Measurements from ENCODE around the gene DEAF1.

DNA sequence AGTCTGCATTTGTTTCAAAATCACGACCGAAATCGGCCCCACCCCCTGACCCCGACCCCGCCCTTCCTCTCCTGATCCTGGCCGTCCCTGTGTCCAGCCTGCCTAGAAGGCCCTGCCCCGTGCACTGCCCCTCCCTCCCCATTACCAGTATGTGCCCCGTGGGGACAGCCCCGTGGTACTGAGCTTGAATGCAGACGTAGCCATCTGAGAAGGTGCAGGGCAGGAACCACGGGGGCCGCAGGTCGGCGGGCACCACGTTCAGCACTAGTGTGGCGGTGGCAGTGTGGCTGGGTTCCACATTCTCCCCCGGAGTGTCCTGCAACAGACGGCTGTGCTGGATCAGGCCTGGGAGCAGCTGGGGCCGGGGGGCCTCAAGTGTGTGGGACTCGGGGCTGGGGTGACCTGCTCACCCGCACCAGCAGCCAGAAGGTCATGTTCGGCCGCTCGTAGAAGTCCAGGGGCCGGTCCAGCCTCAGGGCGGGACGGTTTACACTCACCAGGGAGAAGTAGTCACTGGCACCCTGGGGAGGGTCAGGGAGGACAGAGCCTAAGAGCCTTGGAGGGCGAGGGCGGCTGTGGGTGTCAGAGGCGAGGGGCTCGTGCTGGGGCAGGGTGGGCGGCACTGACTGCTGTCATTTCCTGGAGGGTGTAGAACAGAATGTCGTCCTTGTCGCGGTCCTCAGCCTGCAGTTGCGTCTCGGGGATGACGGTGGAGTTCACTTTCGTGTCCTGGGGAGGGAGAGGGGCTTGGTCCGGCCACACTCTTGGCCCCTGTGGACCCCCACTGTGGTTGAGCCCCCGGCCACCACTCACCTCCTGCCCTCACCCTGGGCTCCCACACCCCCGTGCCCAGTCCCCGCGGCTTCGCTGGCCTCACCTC lies 73.8 kb downstream of the DEAF1 start:
- TF ChIP-seq, protein P1, sequence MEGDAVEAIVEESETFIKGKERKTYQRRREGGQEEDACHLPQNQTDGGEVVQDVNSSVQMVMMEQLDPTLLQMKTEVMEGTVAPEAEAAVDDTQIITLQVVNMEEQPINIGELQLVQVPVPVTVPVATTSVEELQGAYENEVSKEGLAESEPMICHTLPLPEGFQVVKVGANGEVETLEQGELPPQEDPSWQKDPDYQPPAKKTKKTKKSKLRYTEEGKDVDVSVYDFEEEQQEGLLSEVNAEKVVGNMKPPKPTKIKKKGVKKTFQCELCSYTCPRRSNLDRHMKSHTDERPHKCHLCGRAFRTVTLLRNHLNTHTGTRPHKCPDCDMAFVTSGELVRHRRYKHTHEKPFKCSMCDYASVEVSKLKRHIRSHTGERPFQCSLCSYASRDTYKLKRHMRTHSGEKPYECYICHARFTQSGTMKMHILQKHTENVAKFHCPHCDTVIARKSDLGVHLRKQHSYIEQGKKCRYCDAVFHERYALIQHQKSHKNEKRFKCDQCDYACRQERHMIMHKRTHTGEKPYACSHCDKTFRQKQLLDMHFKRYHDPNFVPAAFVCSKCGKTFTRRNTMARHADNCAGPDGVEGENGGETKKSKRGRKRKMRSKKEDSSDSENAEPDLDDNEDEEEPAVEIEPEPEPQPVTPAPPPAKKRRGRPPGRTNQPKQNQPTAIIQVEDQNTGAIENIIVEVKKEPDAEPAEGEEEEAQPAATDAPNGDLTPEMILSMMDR (conservative IDR thresholded peaks at IDR 0.05 in 1 of 2, IDR thresholded peaks at IDR 0.05 in 1 of 2; ENCODE audit: extremely low read depth in 1 of 2, insufficient read depth in 1 of 2, low read depth in 1 of 2, low read length in 2 of 2) = no peak
- no peak for TF ChIP-seq EZH2 (IDR thresholded peaks at IDR 0.05; ENCODE audit: borderline replicate concordance, low read length)
